ENCODE results near the gene RAPGEF4.

GRCh38 chr2:173099804-173100203 is 364.2 kb downstream of the RAPGEF4 start:
- TF ChIP-seq, protein P1, sequence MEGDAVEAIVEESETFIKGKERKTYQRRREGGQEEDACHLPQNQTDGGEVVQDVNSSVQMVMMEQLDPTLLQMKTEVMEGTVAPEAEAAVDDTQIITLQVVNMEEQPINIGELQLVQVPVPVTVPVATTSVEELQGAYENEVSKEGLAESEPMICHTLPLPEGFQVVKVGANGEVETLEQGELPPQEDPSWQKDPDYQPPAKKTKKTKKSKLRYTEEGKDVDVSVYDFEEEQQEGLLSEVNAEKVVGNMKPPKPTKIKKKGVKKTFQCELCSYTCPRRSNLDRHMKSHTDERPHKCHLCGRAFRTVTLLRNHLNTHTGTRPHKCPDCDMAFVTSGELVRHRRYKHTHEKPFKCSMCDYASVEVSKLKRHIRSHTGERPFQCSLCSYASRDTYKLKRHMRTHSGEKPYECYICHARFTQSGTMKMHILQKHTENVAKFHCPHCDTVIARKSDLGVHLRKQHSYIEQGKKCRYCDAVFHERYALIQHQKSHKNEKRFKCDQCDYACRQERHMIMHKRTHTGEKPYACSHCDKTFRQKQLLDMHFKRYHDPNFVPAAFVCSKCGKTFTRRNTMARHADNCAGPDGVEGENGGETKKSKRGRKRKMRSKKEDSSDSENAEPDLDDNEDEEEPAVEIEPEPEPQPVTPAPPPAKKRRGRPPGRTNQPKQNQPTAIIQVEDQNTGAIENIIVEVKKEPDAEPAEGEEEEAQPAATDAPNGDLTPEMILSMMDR (IDR thresholded peaks at IDR 0.05), result no peak
- TF ChIP-seq EP300 (IDR thresholded peaks at IDR 0.05), result no peak
- no peak for TF ChIP-seq POLR2AphosphoS5 (IDR thresholded peaks at IDR 0.05)

All from esophagus muscularis mucosa (tissue), 4 donors.